Bone marrow (tissue), 2 donors: ENCODE data around the gene ZNF692.
A peak's percentile ranks its signal among the peaks of the same experiment; 100 is the strongest.

Source experiments
- DNase-seq, 2 donors: peaks; one replicate each; lab custom pipeline; 2025; lab: John Stamatoyannopoulos, UW

The ZNF692 gene

DNA sequence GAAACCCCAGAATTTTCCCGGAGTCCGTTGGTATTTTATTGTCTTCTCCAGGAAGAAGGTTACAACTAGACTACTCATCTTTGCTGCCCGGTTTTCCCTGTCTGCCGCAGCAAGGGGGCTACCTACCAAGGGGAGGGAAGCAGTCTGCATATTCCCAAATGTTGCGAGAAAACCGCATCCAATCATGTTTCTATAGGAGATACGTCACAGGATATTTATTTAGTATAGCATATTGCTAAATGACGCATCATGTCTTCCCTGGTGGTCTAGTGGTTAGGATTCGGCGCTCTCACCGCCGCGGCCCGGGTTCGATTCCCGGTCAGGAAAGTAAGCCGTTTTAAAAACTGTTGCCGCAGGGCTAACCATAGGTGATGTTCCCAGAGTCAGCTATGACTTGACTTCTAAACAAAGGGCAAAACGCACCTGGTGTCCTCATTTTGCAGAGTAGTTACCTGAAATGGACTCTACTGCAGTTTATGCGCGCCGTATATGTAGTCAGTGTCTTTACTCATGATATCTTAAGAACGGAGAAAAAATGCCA lies 15.2 kb upstream of the ZNF692 start:
- DNase-seq: peak; percentile 94 to 95

- DNase-seq: peak; percentile 94 to 98
These were observed 14.6 kb upstream of the ZNF692 start for GRCh38 chr1:248873409-248873992.

- peak; percentile 23 to 69 for DNase-seq
These were observed 14.0 kb upstream of the ZNF692 start for GRCh38 chr1:248872752-248873408.

- no peak for DNase-seq
These were observed 13.0 kb upstream of the ZNF692 start for GRCh38 chr1:248871837-248872401.

GRCh38 chr1:248862998-248863881 lies 4.4 kb upstream of the ZNF692 start:
- peak; percentile 44 to 71 for DNase-seq

- DNase-seq: peak in 1 of 2 donors; percentile 23
These were observed 3.8 kb upstream of the ZNF692 start for GRCh38 chr1:248862695-248862997.

DNA sequence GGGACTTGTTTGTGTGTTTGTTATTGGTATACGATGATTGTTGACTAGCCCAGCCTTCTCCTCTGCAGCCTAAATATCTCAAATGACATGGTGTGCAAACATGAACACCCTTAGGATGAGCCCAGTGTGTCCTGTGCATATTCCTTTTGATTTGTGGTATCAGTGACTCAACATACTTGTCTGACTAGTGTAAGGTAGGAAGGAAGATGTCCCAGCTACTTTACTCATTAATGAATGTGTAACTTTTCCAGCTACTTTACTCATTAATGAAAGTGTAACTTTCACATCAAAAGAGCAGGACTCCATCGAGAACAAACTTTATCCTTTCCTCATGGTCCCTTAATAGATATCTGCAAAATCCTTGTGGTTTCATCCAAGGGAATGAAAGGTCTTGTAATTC lies 2.7 kb upstream of the ZNF692 start:
- no peak for DNase-seq

- DNase-seq: no peak
These were observed 1.1 kb upstream of the ZNF692 start for GRCh38 chr1:248860007-248860406.

DNA sequence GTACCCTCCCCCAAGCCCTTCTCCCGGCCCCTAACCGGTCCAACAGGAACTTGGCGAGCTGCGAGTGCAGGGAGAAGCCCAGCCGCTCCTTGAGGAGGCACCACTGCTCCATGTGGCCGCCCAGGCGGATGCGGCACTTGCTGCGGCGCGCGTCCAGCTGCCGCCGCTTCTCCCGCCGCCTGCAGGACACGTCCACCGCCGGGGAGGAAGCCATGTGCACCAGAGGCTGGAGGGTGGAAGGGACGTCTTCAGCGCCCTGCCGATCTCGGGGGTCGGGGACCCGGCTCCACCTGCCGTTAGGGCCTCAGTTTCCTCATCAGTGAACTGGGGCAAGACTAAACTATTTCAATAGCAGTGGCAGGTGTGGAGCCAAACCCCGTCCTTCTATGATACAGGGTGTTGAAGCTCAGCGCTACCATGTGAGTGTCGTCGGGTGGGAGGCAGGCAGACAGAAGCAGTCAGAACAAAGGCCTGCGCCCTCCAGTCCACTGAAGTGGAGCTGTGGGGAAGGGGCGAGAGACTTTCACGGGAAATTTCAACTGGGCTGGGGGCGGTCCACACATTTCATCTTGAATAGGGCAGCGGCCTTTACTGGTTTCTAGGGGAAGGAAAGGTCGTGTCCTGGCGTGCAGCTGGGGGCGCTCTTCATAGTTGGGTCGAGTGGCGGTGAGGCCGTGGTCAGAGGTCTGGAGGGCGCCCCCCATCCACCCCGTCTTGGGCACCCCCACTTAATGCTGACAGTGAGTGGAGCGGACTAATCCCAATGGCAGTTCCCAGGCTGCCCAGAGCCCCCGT lies 592 bp downstream of the ZNF692 start:
- DNase-seq: peak; percentile 46 to 83

DNA sequence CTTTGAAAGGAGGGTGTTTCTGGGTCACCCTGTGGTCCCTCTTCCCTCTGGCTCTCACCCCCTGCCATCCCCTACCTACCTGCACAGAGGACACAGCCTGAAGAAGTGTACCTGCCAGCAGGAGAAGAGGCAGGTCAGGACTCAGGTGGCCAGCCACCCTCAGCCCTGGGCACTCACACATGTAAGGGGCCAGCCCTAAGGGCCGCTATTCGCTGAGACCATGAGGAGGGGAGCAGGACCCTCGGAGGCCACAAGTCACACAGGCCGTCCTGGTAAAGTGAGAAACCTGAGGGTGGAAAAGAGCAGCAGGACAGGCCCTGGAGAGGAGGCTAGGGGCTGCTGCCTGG lies 1.2 kb downstream of the ZNF692 start:
- DNase-seq: no peak

- DNase-seq: no peak
These were observed 1.7 kb downstream of the ZNF692 start for GRCh38 chr1:248857201-248857600.

DNA sequence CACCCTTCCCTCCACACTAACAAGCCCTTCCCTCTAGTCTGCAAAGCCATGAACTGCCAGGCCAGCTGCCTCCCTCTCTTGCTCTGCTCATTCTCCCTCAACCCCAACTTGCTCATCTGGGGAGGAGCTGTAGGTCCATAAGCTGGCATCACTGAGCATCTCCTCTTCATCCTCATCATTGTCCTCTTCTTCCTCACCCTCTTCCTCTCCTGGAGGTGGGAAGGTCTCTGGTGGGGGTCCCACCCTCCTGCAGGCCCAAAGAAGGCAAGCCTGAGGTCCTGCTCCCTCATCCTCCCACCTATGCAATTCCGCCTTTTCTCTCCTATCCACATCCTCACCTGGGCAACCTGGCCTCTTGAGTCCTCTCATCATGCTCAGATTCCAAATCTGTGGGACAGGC lies 2.7 kb downstream of the ZNF692 start:
- DNase-seq: no peak

DNA sequence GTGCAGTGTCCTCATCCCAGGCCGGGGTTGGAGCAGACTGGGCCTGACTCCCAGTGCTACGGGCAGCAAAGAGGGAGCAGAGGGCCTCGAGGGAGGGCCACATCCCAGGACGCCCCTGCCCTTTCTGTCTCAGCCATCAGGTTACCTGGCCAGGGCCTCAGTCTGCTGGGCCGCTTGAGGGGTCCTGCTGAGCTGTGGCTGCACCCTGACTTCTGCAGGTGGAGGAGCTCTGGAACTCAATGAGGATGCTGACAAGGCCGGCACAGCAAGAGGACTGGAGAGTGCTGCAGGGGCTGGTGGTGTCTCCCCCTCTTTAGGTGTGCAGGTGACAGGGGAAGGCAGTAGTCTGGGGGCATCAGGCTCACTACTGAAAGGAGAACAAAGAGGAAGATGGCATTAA lies 3.3 kb downstream of the ZNF692 start:
- DNase-seq: no peak

DNA sequence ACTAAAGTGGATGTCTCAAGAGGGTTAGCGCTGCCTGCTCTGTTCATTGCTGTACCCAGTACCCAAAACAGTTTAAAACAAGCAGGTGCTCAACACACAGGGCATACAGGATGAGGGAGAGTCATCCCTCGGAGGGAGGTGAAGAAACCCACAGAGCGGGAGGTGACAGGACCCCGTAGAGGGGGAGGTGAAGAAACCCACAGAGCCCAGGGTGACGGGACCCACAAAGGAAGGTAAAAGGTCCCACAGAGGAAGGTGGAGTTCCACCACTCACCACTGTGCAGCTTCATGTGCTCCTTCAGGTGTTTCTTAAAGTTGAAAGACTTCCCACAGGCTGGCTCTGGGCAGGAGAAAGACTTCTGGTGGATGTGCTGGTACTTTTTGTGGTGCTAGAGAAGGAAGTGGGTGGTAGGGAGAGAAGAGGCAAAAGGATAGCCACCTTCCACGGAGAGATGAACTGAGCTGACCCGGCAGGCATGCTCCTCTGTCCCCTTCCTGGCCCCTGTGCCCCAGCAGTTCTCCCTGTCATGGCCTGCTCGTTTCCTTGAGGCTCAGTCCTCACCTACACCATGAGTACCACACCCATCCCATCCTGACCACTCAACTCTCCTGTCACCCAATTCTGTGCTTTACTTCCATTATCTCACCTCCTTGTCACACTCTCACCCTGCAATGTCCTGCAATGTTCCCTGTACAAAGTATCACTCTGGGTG lies 5.1 kb downstream of the ZNF692 start:
- DNase-seq: no peak

DNA sequence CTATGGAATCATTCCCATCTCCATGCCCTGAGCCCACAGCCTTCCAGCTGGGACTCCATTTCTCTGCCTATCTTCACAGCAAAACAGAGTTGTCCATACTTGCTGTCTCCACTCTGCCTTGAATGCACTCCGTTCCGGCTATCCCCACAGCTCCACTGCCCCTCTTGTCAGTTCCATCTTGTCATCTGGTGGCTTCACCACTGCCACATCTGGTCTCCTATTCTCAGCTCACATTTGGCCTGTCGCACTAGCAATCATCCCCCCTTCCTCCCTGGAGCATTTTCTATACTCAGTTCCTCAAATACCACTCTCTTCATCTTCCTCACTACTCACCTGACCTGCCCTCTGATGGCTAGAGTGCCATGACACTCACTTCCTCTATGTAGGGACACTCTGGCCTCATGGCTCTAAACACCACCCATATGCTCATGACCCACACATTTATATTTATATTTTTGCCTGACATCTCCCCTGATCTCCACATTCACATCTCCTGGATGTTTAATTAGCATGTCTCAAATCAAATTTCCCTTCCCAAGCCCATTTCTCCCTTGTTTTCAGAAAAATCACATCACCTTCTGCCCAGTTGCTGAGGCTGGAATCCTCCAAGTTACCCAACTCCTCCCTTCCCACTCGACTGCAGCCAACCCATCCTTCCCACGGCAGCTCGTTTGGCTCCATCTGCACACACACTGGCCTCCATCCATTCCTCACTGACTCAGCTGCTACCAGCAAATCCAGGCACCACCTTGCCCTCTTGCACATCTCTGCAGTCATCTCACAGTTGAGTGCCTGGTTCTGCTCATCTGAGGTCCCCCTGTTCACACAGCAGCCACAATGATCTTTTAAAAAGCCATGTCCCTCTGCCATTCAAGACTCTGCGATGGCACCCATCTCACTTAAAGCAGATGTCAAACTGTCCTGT lies 6.1 kb downstream of the ZNF692 start:
- DNase-seq: no peak

- no peak for DNase-seq
These were observed 7.5 kb downstream of the ZNF692 start for GRCh38 chr1:248851390-248851789.

DNA sequence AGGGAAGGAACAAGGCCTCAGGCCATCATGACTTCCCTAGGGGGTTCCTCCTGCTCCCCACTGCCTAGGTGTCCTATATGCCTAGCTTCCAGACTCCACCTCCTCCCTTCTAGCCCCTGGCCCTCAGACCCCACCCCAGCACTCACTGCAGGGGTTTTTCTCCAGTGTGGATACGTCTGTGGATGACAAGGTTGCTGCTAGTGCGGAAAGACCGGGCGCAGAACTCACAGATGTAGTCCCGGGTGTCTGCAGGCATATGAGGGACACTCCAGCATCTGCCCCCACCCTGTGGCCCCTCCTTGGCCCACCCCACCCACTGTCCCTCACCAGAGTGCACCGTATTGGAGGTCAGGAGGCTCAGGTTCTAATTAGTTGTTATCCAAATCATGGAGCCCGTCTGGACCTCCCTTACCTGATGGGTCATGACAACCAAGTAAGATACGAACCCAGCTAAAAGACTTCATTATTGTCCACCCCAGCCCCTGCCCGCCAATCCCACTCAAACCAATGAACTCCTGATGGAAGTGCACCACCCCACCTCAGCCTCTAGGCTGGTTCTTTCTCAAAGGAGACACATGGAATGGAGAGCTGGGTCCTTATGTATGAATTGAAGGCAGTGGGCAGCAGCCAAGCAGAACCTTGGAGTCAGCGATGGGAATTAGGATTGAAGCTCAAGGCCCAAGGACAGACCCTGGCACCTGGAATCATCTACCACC lies 8.2 kb downstream of the ZNF692 start:
- DNase-seq: no peak

DNA sequence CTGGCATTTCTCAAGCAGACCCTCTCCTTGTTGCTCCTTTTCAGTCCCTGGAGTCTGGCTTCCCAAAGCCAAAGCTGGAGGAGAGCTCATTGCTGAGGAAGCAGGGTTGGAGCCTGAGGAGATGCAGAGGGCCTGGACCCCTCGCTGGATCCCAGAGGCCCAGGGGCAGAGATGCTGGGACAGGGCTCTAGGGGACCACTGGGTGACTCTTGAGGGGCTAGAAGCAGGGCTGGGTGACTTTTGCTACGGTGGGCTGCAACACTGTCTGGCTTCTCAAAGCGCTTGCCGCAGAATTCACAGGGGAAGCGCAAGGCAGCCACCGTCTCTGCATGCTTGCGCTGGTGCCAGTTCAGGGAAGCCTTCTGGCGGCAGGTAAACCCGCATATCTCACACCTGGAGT lies 8.8 kb downstream of the ZNF692 start:
- no peak for DNase-seq

DNA sequence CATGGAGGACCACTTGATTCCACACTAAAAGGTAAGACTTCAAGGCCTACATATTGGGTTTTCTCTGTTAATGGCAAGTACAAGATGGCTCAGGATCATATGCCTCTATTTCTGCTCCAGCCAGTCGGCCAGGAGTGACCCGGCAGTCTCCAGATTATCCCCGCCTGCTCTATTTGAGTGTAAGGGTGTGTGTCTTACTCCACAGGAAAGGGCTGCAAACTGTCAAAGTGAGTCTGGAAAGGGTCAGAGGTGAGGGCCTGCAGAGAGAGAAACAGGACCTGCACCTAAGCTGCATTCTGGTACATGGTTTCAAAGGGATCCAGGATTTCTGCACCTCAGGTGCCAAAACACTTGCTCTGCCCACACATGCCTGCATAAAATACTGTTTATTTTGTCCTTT lies 9.2 kb downstream of the ZNF692 start:
- no peak for DNase-seq

- DNase-seq: no peak
These were observed 9.7 kb downstream of the ZNF692 start for GRCh38 chr1:248849152-248849551.
